B cell (primary cell): ENCODE measurements around the gene ADSS1. TPM values are rescaled to one million over a fixed set of nuclear protein-coding genes. Genes with fewer than 3 reads are reported as not detected.

Experiments used
- ATAC-seq: fragments of 200-7000 bp; cut with Tn5 transposase; one replicate; pipeline ENCODE4 v1.10.0; 2021; ENCODE audit warnings: low read depth, mild to moderate bottlenecking, moderate number of reproducible peaks, moderate library complexity
- CTCF ChIA-PET: fragments of 350-600 bp; sonication (Branson Sonifier 250); formaldehyde crosslinking; loops from one replicate; lab custom pipeline; 2021; ENCODE audit warnings: antibody characterized with exemption, inconsistent platforms; lab: Charles Lee
- POLR2A ChIA-PET: fragments of 350-600 bp; sonication (Branson Sonifier 250); formaldehyde crosslinking; loops from one replicate; lab custom pipeline; 2021; ENCODE audit warnings: antibody characterized with exemption; lab: Charles Lee
- DNase-seq: peaks from one replicate; pipeline ENCODE4 v3.0.0; 2013
- H2AFZ ChIP-seq: 2 replicates; pipeline ENCODE4 v1.6.1; 2012; ENCODE audit warnings: mild to moderate bottlenecking, low read depth, low read length; ENCODE audit not compliant: insufficient read depth, poor library complexity, severe bottlenecking
- H3K27ac ChIP-seq, 2 donors: 1 replicate in 1 of 2; 2 replicates in 1 of 2; pipeline ENCODE4 v1.5.1; 2012 to 2013; ENCODE audit warnings: low read length in 2 of 2, mild to moderate bottlenecking in 2 of 2, moderate library complexity in 1 of 2
- H3K27me3 ChIP-seq, 4 experiments: fragments of 200-600 bp in 1 of 4; sonication (generic) in 1 of 4; replicated peaks in 1 of 4; 1 replicate in 2 of 4; 2 replicates in 2 of 4; pipeline versions ENCODE4 v1.6.1 to v1.7.0; 2013 to 2016; ENCODE audit warnings: low read length in 3 of 4, mild to moderate bottlenecking in 2 of 4, mixed read lengths in 1 of 4, moderate library complexity in 1 of 4; ENCODE audit not compliant: insufficient read depth in 4 of 4, control insufficient read depth in 3 of 4; ENCODE audit errors: control extremely low read depth in 1 of 4
- H3K36me3 ChIP-seq, 2 experiments: replicated peaks in 1 of 2; 1 replicate in 1 of 2; 2 replicates in 1 of 2; pipeline versions ENCODE4 v1.6.1 to v1.7.1; 2013; ENCODE audit warnings: low read length in 1 of 2; ENCODE audit not compliant: insufficient read depth in 2 of 2, control insufficient read depth in 1 of 2; ENCODE audit errors: control extremely low read depth in 1 of 2, extremely low read depth in 1 of 2
- H3K4me1 ChIP-seq, 2 donors: fragments of 200-600 bp in 1 of 2; sonication (generic) in 1 of 2; 1 replicate in 1 of 2; 2 replicates in 1 of 2; pipeline versions ENCODE4 v1.5.1 to v1.6.1; 2013 to 2017; ENCODE audit warnings: low read length in 2 of 2; ENCODE audit not compliant: control insufficient read depth in 2 of 2, insufficient read depth in 2 of 2
- H3K4me2 ChIP-seq: replicated peaks from 2 replicates; pipeline ENCODE3; 2012; ENCODE audit warnings: mild to moderate bottlenecking, low read depth, low read length; ENCODE audit not compliant: poor library complexity, severe bottlenecking
- H3K4me3 ChIP-seq, 5 experiments: fragments of 200-600 bp in 1 of 5; sonication (generic) in 1 of 5; 1 replicate in 3 of 5; 2 replicates in 2 of 5; pipeline versions ENCODE4 v1.5.1 to v1.7.0; 2011 to 2016; ENCODE audit warnings: low read length in 4 of 5, mild to moderate bottlenecking in 4 of 5, low read depth in 2 of 5, control low read depth in 1 of 5, moderate library complexity in 1 of 5; ENCODE audit not compliant: insufficient read depth in 1 of 5; ENCODE audit errors: control extremely low read depth in 1 of 5, extremely low read depth in 1 of 5
- H3K79me2 ChIP-seq: fragments of 200-600 bp; sonication (generic); one replicate; pipeline ENCODE4 v1.6.0; 2016; ENCODE audit warnings: low read length; ENCODE audit not compliant: control insufficient read depth, insufficient read depth
- H3K9ac ChIP-seq: fragments of 200-600 bp; sonication (generic); 2 replicates; pipeline ENCODE4 v1.6.1; 2017; ENCODE audit warnings: mild to moderate bottlenecking, low read length, moderate library complexity
- H3K9me3 ChIP-seq, 3 donors: one replicate each; pipeline versions ENCODE4 v1.6.1 to v1.7.1; 2013; ENCODE audit warnings: low read length in 2 of 3; ENCODE audit not compliant: control insufficient read depth in 2 of 3, insufficient read depth in 1 of 3; ENCODE audit errors: control extremely low read depth in 1 of 3
- H4K20me1 ChIP-seq: 2 replicates; pipeline ENCODE4 v1.6.0; 2012; ENCODE audit warnings: mild to moderate bottlenecking, low read length; ENCODE audit not compliant: insufficient read depth, control insufficient read depth, poor library complexity, severe bottlenecking
- H3K27ac Mint-ChIP-seq: one replicate; pipeline ENCODE4 v1.8.0; 2021; ENCODE audit warnings: mixed read lengths
- H3K27me3 Mint-ChIP-seq: one replicate; pipeline ENCODE4 v1.8.0; 2021; ENCODE audit warnings: mixed read lengths
- H3K4me1 Mint-ChIP-seq: one replicate; pipeline ENCODE4 v1.8.0; 2021; ENCODE audit warnings: mixed read lengths
- H3K4me3 Mint-ChIP-seq: one replicate; pipeline ENCODE4 v1.8.0; 2021; ENCODE audit warnings: mixed read lengths
- H3K9me3 Mint-ChIP-seq: one replicate; pipeline ENCODE4 v1.8.0; 2022; ENCODE audit warnings: mixed read lengths; ENCODE audit not compliant: insufficient read depth
- CTCF ChIP-seq: fragments of 200-600 bp; IDR thresholded peaks from one replicate; pipeline ENCODE4 v1.8.0; 2022; ENCODE audit warnings: antibody characterized with exemption, mild to moderate bottlenecking
- EZH2 ChIP-seq: IDR thresholded peaks from 2 replicates; pipeline ENCODE4 v1.6.1; 2012; ENCODE audit warnings: borderline replicate concordance, low read depth, mild to moderate bottlenecking, moderate library complexity, low read length; ENCODE audit not compliant: insufficient read depth, poor library complexity, severe bottlenecking
- WGBS: methylation state at CpG from one replicate; pipeline ENCODE4 v1.1.5; 2013; ENCODE audit warnings: missing lambda C conversion rate; ENCODE audit not compliant: insufficient coverage; 5-methylcytosine and 5-hydroxymethylcytosine counted together
- intact Hi-C: fragments of 100-400 bp; cut with micrococcal nuclease; formaldehyde crosslinking; loops from one replicate; pipeline ENCODE4 v1.10.0; 2022
- polyA plus RNA-seq: library from polyadenylated mRNA; depleted of rRNA; stranded (reverse); fragments of >200 nt; gene quantifications from 2 replicates; pipeline ENCODE4 v1.2.3, GENCODE V29; 2012
- total RNA-seq, 2 donors: library from RNA; stranded (reverse); fragments of 120-200 nt in 1 of 2; gene quantifications; 1 replicate in 1 of 2; 2 replicates in 1 of 2; pipeline versions ENCODE4 v1.2.3 to v1.2.4, GENCODE V29; 2013 to 2022

ADSS1 gene
- total and polyA plus RNA-seq, 2 donors (not counting 1 experiment from before 2014, with no cell fraction given): 0.33 to 1.7 TPM

- POLR2A ChIA-PET: no interaction called here
- H3K79me2 ChIP-seq: no peaks in the 10 kb centered on the region
- peaks cover 0 to 6% of the 10 kb centered on the region in 2 experiments for H3K36me3 ChIP-seq
- H3K4me3 ChIP-seq: no peak overlapping the region
- 100% methylated on average over 1 of the region's 4 CpGs for WGBS
- intact Hi-C loops: no loop called here
- CTCF ChIA-PET: interaction anchor here (0.8 to 6.1 kb wide), 5 partner anchors 10 to 321 kb away, joined by 3 to 89 read pairs (median 3); partner anchors contain the start of gene SIVA1
- H3K4me2 ChIP-seq: no peak overlapping the region
- peaks cover 0 to 8% of the 10 kb centered on the region in 2 donors for H3K4me1 ChIP-seq
- H2AFZ ChIP-seq: no peak overlapping the region
- no peaks in the 10 kb centered on the region for H3K27me3 ChIP-seq
- peaks cover 0 to 9% (median 3%) of the 10 kb centered on the region in 3 donors for H3K9me3 ChIP-seq
- Mint-ChIP-seq H3K27ac (no peak overlapping the region), H3K4me3 (no peak overlapping the region), H3K4me1 (peaks cover 8% of the 10 kb centered on the region), H3K9me3 (no peaks in the 10 kb centered on the region), H3K27me3 (no peaks in the 10 kb centered on the region)
- peaks cover under 1% of the 10 kb centered on the region for H4K20me1 ChIP-seq
- DNase-seq (no peak), ATAC-seq (no peak)
- TF ChIP-seq CTCF (no peak), EZH2 (no peak)
- H3K27ac ChIP-seq: no peak overlapping the region
- no peak overlapping the region for H3K9ac ChIP-seq
These were observed 42.3 kb downstream of the ADSS1 start for GRCh38 chr14:104766256-104766862.

DNA sequence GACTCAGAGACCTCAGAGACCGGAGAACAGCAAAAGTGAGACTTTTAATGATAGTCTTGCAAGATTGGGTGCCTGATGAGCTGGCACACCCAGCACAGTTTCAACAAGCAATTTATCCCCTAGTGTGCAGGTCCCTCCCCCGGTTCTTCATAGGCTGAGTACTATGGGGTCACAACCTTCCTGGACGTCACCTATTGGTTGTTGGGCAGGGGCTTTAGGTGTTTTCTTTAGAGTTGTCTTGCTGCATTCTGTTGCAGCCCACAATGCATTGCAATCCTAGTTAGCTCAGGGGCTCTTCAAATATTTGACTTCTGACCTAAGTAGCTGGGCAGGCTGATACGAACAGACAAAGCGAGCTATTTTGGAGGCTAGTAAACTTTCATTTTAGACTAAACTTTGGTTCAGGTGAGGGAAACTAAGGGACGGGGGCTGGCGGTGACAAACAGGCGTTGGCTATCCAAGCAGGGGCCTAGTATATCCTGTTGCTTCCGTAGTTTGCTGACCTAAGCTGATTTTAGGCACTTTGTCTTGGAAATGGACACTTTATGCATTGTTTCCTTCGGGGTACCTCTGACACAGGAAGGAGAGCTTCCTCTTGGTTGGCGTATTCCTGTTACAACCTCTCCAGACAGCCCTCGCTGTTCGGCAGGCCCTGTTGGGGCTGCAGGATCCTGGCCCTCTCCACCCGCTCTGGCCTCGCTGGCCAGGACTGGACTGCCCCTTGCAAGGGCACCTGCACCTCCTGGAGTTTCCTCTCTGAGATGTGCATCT lies 43.0 kb downstream of the ADSS1 start:
- WGBS: 87% methylated on average over 12 of the region's 15 CpGs
- no peaks in the 10 kb centered on the region for H3K9me3 Mint-ChIP-seq
- no peaks in the 10 kb centered on the region for H3K27me3 Mint-ChIP-seq
- Histone ChIP-seq H3K4me3 (no peak overlapping the region), H2AFZ (no peak overlapping the region), H3K36me3 (peaks cover 0 to 12% of the 10 kb centered on the region in 2 experiments), H4K20me1 (no peaks in the 10 kb centered on the region), H3K9ac (no peak overlapping the region), H3K27ac (no peak overlapping the region), H3K4me2 (no peak overlapping the region), H3K27me3 (no peaks in the 10 kb centered on the region), H3K4me1 (peaks cover 0 to 8% of the 10 kb centered on the region in 2 donors), H3K9me3 (peaks cover 0 to 14% (median 3%) of the 10 kb centered on the region in 3 donors), H3K79me2 (no peaks in the 10 kb centered on the region)
- intact Hi-C loops: no loop called here
- POLR2A ChIA-PET: no interaction called here
- CTCF ChIA-PET: interaction anchor here (0.7 to 6.1 kb wide), 4 partner anchors 10 to 109 kb away, joined by 3 to 89 read pairs (median 3); partner anchors contain the start of gene SIVA1
- DNase-seq: no peak
- no peak for ATAC-seq
- H3K27ac Mint-ChIP-seq: no peak overlapping the region
- H3K4me3 Mint-ChIP-seq: no peak overlapping the region
- H3K4me1 Mint-ChIP-seq: peaks cover 8% of the 10 kb centered on the region
- TF ChIP-seq EZH2 (no peak), CTCF (no peak)
